ENCODE results near the gene ADM2.
"Not testable (repeated sequence)": the region's sequence is repeated elsewhere in the genome, so short reads cannot be mapped to it uniquely, and the experiment has no call there.

Gene ADM2

GRCh38 chr22:50506611-50507420 is 25.5 kb downstream of the ADM2 start:
- no peak for DNase-seq (ENCODE audit: low spot score)

- peak; percentile 84 for DNase-seq (ENCODE audit: low spot score)
Observed at GRCh38 chr22:50507421-50507990, 26.2 kb downstream of the ADM2 start, which contains the start of gene LMF2. Gene LMF2 (minus strand): TSS chr22:50507702. CDS start chr22:50507675, 27 bp downstream.

- DNase-seq (ENCODE audit: low spot score): peak; percentile 96
Observed at GRCh38 chr22:50507991-50508884, 26.9 kb downstream of the ADM2 start, which contains the start of gene NCAPH2. Gene NCAPH2 (plus strand): TSS chr22:50508224. CDS start chr22:50508338, 114 bp downstream.

GRCh38 chr22:50508897-50509296 is 27.6 kb downstream of the ADM2 start:
- DNase-seq (ENCODE audit: low spot score): no peak

GRCh38 chr22:50513175-50513574 is 31.8 kb downstream of the ADM2 start:
- DNase-seq (ENCODE audit: low spot score): no peak

- no peak for DNase-seq (ENCODE audit: low spot score)
Observed at GRCh38 chr22:50516068-50516467, 34.7 kb downstream of the ADM2 start.

- no peak for DNase-seq (ENCODE audit: low spot score)
Observed at GRCh38 chr22:50516891-50517290, 35.5 kb downstream of the ADM2 start.

GRCh38 chr22:50517495-50518260 is 36.3 kb downstream of the ADM2 start:
- DNase-seq (ENCODE audit: low spot score): no peak

GRCh38 chr22:50518606-50519005 is 37.3 kb downstream of the ADM2 start:
- no peak for DNase-seq (ENCODE audit: low spot score)

GRCh38 chr22:50519151-50519550 is 37.8 kb downstream of the ADM2 start:
- no peak for DNase-seq (ENCODE audit: low spot score)

- not testable (repeated sequence) for DNase-seq (ENCODE audit: low spot score)
Observed at GRCh38 chr22:50520184-50520583, 38.8 kb downstream of the ADM2 start.

GRCh38 chr22:50520826-50521453 is 39.6 kb downstream of the ADM2 start:
- no peak for DNase-seq (ENCODE audit: low spot score)

GRCh38 chr22:50521710-50522109 is 40.4 kb downstream of the ADM2 start:
- DNase-seq (ENCODE audit: low spot score): no peak

- no peak for DNase-seq (ENCODE audit: low spot score)
Observed at GRCh38 chr22:50522208-50522805, 41.0 kb downstream of the ADM2 start.

GRCh38 chr22:50522806-50523438 is 41.6 kb downstream of the ADM2 start:
- DNase-seq (ENCODE audit: low spot score): no peak

- DNase-seq (ENCODE audit: low spot score): no peak
Observed at GRCh38 chr22:50523458-50523805, 42.1 kb downstream of the ADM2 start.

GRCh38 chr22:50523806-50524675 is 42.7 kb downstream of the ADM2 start:
- DNase-seq (ENCODE audit: low spot score): no peak

GRCh38 chr22:50524676-50525103 is 43.3 kb downstream of the ADM2 start:
- DNase-seq (ENCODE audit: low spot score): peak; percentile 44

- peak; percentile 97 for DNase-seq (ENCODE audit: low spot score)
Observed at GRCh38 chr22:50525104-50525857, 43.9 kb downstream of the ADM2 start, which contains the start of gene SCO2. Gene SCO2 (minus strand): TSS chr22:50525598. CDS start chr22:50524411, 1,187 bp downstream.

Measured in LoVo (cell line).